Psoas muscle (tissue), 8 donors: ENCODE results near the gene RUFY4. TPM values are rescaled to one million over a fixed set of nuclear protein-coding genes. Genes with fewer than 3 reads are reported as not detected.

Experiments used
- ATAC-seq, 4 donors: fragments of 200-7000 bp; cut with Tn5 transposase; one replicate each; pipeline ENCODE4 v1.9.1; 2020; ENCODE audit warnings: moderate library complexity in 3 of 4, mild to moderate bottlenecking in 2 of 4
- DNase-seq, 2 donors: peaks; one replicate each; pipeline ENCODE4 v3.0.0-alpha.2; 2020
- H3K27ac ChIP-seq: fragments of 200-600 bp; one replicate; pipeline ENCODE4 v1.8.0; 2022
- H3K27me3 ChIP-seq, 3 donors: fragments of 200-600 bp in 1 of 3; one replicate each; pipeline versions ENCODE4 v1.6.1 to v1.8.0; 2013 to 2022; ENCODE audit warnings: low read length in 2 of 3, mild to moderate bottlenecking in 2 of 3, moderate library complexity in 1 of 3; ENCODE audit not compliant: insufficient read depth in 3 of 3
- H3K36me3 ChIP-seq, 2 donors: fragments of 200-600 bp in 1 of 2; one replicate each; pipeline versions ENCODE4 v1.6.1 to v1.8.0; 2013 to 2022; ENCODE audit warnings: low read depth in 1 of 2, mild to moderate bottlenecking in 1 of 2, moderate library complexity in 1 of 2; ENCODE audit not compliant: insufficient read depth in 1 of 2
- H3K4me1 ChIP-seq: fragments of 200-600 bp; one replicate; pipeline ENCODE4 v1.8.0; 2022
- H3K4me3 ChIP-seq: fragments of 200-600 bp; one replicate; pipeline ENCODE4 v1.8.0; 2022; ENCODE audit warnings: mild to moderate bottlenecking
- H3K9me3 ChIP-seq: fragments of 200-600 bp; one replicate; pipeline ENCODE4 v1.8.0; 2022
- CTCF ChIP-seq: fragments of 200-600 bp; IDR thresholded peaks from one replicate; pipeline ENCODE4 v1.8.0; 2022; ENCODE audit warnings: antibody characterized with exemption
- whole genome bisulfite sequencing, 3 donors: extraction: QIAGEN DNeasy Blood & Tissue Kit; methylation state at CpG; one replicate each; pipeline versions ENCODE4 v1.1.6 to v1.1.7; 2013; 5-methylcytosine and 5-hydroxymethylcytosine counted together
- intact Hi-C, 2 donors: fragments of 100-400 bp; cut with DNase I; formaldehyde crosslinking; loops; one replicate each; pipeline versions ENCODE4 v1.11.0 to v1.14.2; 2022
- polyA plus RNA-seq, 3 donors: library from polyadenylated mRNA; stranded (reverse); fragments of 200-250 nt; gene quantifications; one replicate each; pipeline ENCODE4 v1.2.3, GENCODE V29; 2013
- total RNA-seq, 4 donors: library from RNA; stranded (reverse); fragmentation: NEBNext Ultra II Directional in 2 of 4; extraction: Animal tissue kit (Norgen Biotek cat#: 25700) in 2 of 4; gene quantifications; one replicate each; pipeline versions ENCODE4 v1.2.1 to v1.2.4, GENCODE V29; 2021 to 2023
- donor health status: healthy with polysubstance abuse.
- donor health status: DM: no; HTN: no; CAD: no; lungs with moderate emphysema.
- donor health status: Bipolar disorder and iron deficiency.
- donor health status: healthy.
- donor health status: DM: yes; HTN: yes; CAD: no.
- donor health status: DM: no; HTN: no; CAD: no.
- donor health status: DM: no; HTN: no; CAD: no.
- donor health status: DM: yes; HTN: yes; CAD: no.

The RUFY4 gene
- total and polyA plus RNA-seq, 7 donors = 0.01 to 0.03 TPM; not detected in 5

- DNase-seq (no peak), ATAC-seq (no peak)
- 43 to 54% (median 47%) methylated on average over 14 of the region's 14 CpGs for WGBS, 3 donors
- Histone ChIP-seq H3K36me3 (no peaks in the 10 kb centered on the region), H3K27ac (no peak overlapping the region), H3K4me3 (no peak overlapping the region), H3K9me3 (peaks cover 17% of the 10 kb centered on the region), H3K27me3 (no peaks in the 10 kb centered on the region), H3K4me1 (no peaks in the 10 kb centered on the region)
- no peak for TF ChIP-seq CTCF
- intact Hi-C loops = no loop called here
Measured at GRCh38 chr2:218082586-218083351, 13.7 kb downstream of the RUFY4 start.

- WGBS, 3 donors = 83 to 85% (median 83%) methylated on average over 3 of the region's 3 CpGs
- no peak overlapping the region for H3K4me3 ChIP-seq
- no peaks in the 10 kb centered on the region for H3K4me1 ChIP-seq
Measured at GRCh38 chr2:218083352-218083676, 14.3 kb downstream of the RUFY4 start.

GRCh38 chr2:218086478-218086877 is 17.4 kb downstream of the RUFY4 start:
- peaks cover 17% of the 10 kb centered on the region for H3K9me3 ChIP-seq
- ATAC-seq (no peak), DNase-seq (no peak)
- no peak overlapping the region for H3K27ac ChIP-seq
- H3K4me1 ChIP-seq = no peaks in the 10 kb centered on the region
- no peak for TF ChIP-seq CTCF
- H3K27me3 ChIP-seq = no peaks in the 10 kb centered on the region
- intact Hi-C loops = no loop called here
- H3K4me3 ChIP-seq = no peak overlapping the region
- no peaks in the 10 kb centered on the region for H3K36me3 ChIP-seq

More at GRCh38 chr2:218083352-218083676, 14.3 kb downstream of the RUFY4 start:
- H3K27me3 ChIP-seq = no peaks in the 10 kb centered on the region
- intact Hi-C loops = no loop called here
- peaks cover 17% of the 10 kb centered on the region for H3K9me3 ChIP-seq
- H3K36me3 ChIP-seq = no peaks in the 10 kb centered on the region
- TF ChIP-seq CTCF = no peak
- no peak overlapping the region for H3K27ac ChIP-seq
- ATAC-seq (no peak), DNase-seq (no peak)

GRCh38 chr2:218089259-218089658 is 20.2 kb downstream of the RUFY4 start:
- Histone ChIP-seq H3K27me3 (no peaks in the 10 kb centered on the region), H3K36me3 (no peaks in the 10 kb centered on the region), H3K4me1 (no peaks in the 10 kb centered on the region), H3K9me3 (peaks cover 17% of the 10 kb centered on the region), H3K4me3 (no peak overlapping the region), H3K27ac (no peak overlapping the region)
- ATAC-seq = no peak
- TF ChIP-seq CTCF = no peak
- intact Hi-C loops = no loop called here
- WGBS, 3 donors = 75 to 82% (median 81%) methylated on average over 8 of the region's 8 CpGs
- DNase-seq = no peak

GRCh38 chr2:218091746-218092145 is 22.7 kb downstream of the RUFY4 start:
- H3K27ac ChIP-seq = no peak overlapping the region
- H3K4me3 ChIP-seq = no peak overlapping the region
- 85 to 92% (median 87%) methylated on average over 3 of the region's 3 CpGs for WGBS, 3 donors
- DNase-seq = no peak
- no peak for TF ChIP-seq CTCF
- H3K4me1 ChIP-seq = no peaks in the 10 kb centered on the region
- no peaks in the 10 kb centered on the region for H3K27me3 ChIP-seq
- no peaks in the 10 kb centered on the region for H3K36me3 ChIP-seq
- intact Hi-C loops = no loop called here
- peaks cover 10% of the 10 kb centered on the region for H3K9me3 ChIP-seq
- ATAC-seq = no peak
